Endometrial microvascular endothelial cells (primary cell): ENCODE data around the gene SLC45A3. TPM values are rescaled to one million over a fixed set of nuclear protein-coding genes. Genes with fewer than 3 reads are reported as not detected.

Source experiments
- in situ Hi-C: cut with HindIII; loops from 2 replicates; pipeline ENCODE4 v1.10.0; 2017; ENCODE audit warnings: low sequenced_read_pairs, low pct_unique_long_range_greater_than_20kb; ENCODE audit errors: inconsistent ontology term
- total RNA-seq: library from RNA; depleted of rRNA; stranded (reverse); fragments of >200 nt; gene quantifications from one replicate; pipeline ENCODE4 v1.2.3, GENCODE V29; 2015; ENCODE audit errors: inconsistent ontology term

SLC45A3 gene
- total RNA-seq, 1 donor from 2014 or later: 22.3 TPM

DNA sequence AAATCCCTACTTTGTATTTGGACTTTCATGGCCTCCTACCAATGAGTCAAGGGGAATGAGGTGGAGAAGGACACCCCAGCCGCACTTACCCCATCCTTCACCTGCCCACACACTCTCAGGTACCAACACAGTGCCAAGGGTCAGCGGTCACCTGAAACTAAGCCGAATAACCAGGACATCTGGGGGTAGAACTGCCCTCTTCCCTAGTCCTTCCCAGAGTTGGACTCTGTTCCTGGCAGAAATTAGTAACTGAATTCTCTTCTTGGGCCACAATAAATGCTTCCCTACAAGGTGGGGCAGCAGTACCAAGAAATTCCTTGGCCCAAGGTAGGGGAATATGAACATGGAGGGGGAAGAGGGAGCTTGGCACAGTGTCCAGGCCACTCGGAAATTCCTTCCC is 7.3 kb downstream of the SLC45A3 start:
- in situ Hi-C loops: no loop called here

GRCh38 chr1:205672395-205672889 is 7.9 kb downstream of the SLC45A3 start:
- in situ Hi-C loops: no loop called here

- in situ Hi-C loops: no loop called here
Observed at GRCh38 chr1:205670611-205671430, 9.5 kb downstream of the SLC45A3 start.

DNA sequence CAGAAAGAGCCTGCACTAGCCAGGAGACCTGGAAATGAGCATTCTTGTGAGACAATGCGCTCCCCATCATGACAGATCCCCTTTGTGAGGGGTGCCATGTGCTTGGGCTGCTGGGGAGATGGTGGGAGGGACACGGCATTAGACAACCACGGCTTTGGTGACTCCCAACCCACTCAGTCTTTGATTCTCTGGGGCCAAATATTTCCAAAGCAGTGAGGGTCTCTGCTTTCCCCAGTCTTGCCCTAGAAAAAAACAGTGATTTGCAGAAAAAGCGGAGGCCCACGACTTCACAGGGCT is 10.2 kb downstream of the SLC45A3 start:
- in situ Hi-C loops: no loop called here

- in situ Hi-C loops: loop anchor here (10.0 kb wide), 1 partner anchor 45 kb away; no protein-coding TSS in a partner anchor
Observed at GRCh38 chr1:205669341-205670149, 10.8 kb downstream of the SLC45A3 start.

DNA sequence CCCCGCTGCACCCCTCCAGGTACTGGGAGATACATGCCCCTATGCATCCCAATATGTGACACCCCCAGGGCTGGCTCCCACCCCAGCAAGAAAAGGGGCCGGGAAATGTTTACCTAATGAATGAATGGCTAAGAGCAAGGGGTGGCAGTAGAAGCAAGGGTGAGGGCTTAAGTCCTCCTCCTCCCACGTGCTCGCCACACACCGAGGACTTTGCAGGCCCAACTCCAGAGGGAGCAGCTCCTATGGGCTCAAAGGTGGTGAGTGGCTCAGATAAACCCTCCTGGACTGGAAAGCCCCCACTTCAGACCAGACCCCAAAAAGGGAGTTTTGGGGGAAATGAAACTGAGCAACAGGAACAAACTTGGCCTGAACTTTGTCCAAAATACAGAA is 11.4 kb downstream of the SLC45A3 start:
- in situ Hi-C loops: loop anchor here (10.0 kb wide), 1 partner anchor 46 kb away; no protein-coding TSS in a partner anchor

- in situ Hi-C loops: loop anchor here (10.0 kb wide), 1 partner anchor 47 kb away; no protein-coding TSS in a partner anchor
Observed at GRCh38 chr1:205667909-205668643, 12.2 kb downstream of the SLC45A3 start.

DNA sequence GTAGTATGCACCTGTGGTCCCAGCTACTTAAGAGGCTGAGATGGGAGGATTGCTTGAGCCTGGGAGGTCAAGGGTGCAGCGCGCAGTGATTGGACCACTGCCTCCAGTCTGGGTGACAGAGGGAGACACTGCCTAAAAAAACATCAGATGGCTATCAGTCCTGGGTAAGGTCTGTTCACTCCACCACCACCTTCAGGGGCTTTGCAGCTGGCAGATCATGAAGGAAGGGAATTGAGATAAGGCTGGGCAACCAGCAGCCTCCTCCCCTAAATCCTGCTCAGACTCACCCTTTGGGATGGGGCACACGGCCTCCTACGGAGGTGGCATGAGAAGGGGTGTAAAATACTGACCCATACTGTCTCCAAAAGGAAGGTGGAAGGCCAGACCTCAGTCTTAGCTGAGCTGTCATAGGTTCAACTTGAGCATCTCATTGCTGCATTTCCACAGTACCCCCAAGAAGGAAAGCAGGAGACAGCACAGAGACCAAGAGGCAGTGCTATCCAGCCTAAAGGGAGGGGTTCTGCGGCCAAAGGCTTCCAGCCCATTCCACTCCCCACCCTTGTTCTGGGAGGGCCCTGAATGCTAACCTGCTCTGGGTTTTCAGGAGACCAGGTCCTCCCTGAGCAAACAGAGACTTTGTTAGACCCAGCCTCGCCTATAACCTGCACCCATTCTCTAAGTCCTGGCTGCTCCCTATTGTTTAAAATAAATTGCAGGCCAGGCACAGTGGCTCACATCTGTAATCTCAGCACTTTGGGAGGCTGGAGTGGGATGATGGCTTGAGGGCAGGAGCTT is 13.7 kb downstream of the SLC45A3 start:
- in situ Hi-C loops: loop anchor here (10.0 kb wide), 1 partner anchor 48 kb away; no protein-coding TSS in a partner anchor

DNA sequence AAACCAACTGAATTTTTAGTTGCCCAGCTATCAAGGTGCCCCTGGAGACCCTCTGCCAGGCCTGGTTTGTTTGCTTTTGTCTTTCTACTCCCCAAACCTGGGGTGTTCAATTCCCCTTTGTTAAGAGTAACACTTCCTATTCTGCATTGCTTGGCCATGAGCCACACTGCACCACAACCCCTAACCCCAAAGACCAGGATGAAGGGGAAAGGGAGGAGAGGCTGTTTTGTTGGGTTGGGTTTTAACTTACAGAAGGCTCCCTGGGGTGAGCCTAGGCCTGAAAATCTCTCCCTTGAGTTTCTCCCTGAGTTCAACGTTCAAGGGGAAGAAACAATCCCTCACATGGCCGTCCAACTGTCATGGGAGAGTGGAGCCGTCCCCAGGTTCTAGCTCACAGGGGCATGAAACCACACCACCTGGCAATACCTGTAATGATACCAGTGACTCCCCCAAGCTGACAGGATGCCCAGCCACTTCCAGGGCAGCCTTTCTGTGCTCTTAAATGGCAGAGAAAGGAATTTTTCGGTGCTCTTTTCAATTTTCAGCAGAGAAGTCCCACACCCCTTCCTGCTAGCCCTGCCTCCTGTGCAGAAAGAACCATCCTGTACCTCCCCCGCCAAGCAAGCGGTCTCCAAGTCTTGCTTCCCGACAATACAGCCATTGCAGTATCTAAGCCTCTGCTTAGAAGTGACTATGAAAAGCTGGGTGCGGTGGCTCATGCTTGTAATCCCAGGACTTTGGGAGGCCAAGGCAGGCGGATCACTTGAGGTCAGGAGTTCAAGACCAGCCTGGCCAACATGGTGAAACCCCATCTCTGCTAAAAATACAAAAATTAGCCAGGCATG is 14.9 kb downstream of the SLC45A3 start:
- in situ Hi-C loops: loop anchor here (10.0 kb wide), 1 partner anchor 49 kb away; no protein-coding TSS in a partner anchor

GRCh38 chr1:205664399-205665017 is 15.8 kb downstream of the SLC45A3 start:
- in situ Hi-C loops: loop anchor here (10.0 kb wide), 1 partner anchor 50 kb away; no protein-coding TSS in a partner anchor

DNA sequence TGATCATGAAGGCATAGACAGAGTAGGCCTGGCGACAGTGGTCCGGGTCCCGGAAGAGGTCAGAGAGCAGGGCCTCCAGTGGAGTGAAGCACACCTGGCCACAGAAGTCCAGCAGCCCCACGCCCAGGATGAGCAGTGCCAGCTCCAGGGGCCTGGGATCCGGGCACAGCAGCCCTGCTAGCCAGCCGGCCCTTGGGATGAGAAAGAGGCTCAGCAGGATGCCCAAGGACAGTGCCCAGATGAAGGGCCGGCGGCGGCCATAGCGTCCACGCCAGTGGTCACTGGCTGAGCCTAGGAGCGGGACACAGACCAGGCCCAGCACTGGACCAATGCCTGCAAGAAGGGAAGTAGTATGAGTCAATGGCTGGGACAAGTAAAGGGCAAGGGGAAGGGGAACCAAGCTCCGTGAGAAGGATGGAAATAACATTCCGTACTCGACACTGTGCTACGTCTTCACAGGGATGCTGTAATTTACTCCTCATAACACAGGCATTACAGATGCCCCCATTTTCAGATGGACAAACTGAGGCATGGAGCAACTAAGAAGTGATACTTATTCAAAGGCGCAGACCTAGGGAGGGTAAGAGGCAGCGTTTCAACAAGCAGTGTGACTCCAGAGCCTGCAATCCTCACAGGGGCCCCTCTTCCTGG is 16.9 kb downstream of the SLC45A3 start:
- in situ Hi-C loops: loop anchor here (10.0 kb wide), 1 partner anchor 51 kb away; no protein-coding TSS in a partner anchor

GRCh38 chr1:205662791-205663190 is 17.5 kb downstream of the SLC45A3 start:
- in situ Hi-C loops: loop anchor here (10.0 kb wide), 1 partner anchor 52 kb away; no protein-coding TSS in a partner anchor

DNA sequence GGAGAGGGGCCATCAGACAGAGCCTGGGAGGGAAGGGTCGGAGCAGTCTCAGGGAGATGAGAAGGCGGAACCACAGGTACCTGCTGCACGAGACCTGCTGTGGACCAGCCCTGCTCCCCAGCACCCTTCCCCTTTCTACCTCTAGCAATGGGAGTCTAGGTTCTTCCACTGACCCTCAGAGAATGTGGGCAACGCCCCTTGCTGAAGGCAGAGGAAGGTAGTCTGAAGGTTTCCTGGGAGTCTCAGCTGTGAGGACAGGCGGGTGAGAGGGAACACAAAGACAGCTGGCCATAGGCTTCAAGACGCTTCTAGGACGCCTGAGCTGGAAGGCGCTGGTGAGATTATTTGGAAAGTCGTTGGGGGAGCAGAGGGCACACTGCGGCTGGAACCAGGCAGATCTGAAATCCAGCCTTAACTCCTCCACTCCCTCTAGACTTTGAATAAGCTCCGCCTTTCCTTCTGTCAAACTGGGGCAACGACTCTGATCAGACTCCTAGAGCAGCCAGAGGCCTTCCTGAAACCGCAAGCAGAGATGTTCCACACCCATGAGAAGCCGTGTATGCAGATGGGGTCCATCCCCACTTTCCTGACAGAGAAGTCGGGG is 18.1 kb downstream of the SLC45A3 start:
- in situ Hi-C loops: loop anchor here (10.0 kb wide), 1 partner anchor 53 kb away; no protein-coding TSS in a partner anchor

DNA sequence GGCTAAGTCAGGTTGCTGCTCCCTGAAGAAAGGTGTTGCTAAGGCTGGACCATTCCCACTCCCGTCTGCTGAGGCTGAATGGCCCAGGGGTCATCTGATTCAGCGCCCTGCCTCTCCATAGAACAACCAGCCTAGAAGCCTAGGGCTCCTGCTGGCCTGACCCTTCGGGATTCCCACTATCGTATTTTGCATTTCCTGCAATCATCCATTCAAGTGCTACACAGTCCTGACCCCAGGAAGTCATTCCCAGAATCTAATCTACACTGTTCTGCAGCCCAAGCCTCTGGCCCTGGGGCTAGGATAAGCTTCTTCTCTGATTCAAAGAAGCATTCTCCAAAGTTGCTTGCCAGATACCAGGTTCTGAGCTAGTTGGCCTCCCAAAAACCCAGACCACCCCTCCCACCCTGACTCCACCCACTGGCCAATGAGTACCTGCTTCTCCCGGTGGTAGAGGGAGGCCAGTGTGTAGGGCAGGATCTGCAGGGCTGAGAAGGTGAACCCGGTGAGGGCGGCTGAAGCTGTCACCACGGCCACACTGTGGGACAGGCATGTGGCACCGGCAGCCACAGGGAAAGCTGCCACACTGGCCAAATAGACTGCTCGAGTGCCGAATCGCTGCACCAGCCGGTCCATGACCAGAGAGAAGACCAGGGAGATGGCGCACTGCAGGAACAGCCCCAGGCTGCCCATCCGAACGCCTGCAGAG is 18.7 kb downstream of the SLC45A3 start:
- in situ Hi-C loops: loop anchor here (10.0 kb wide), 1 partner anchor 53 kb away; no protein-coding TSS in a partner anchor

DNA sequence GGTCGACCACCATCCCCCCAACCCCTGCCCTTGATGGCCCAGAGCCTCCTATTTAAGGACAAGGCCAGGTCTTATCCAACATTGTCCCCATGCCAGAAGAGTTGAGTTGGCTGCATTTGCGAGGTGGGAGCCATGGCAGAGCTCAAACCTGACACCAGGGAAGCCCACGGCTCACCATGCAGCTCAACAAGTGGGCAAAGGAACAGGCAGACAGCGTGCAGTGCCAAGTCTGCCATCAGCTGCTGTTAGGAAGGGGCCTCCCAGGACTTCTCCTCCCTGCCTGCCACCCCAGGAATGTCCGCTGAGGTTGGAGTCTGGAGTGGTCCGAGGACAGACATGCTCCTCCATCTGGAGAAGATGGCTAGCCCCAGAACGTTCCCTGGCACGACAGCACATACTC is 19.9 kb downstream of the SLC45A3 start:
- in situ Hi-C loops: loop anchor here (10.0 kb wide), 1 partner anchor 54 kb away; no protein-coding TSS in a partner anchor
